OCI-LY7 (cell line): ENCODE measurements around the gene RREB1.

Experiments used
- CTCF ChIP-seq: fragments of 200-600 bp; sonication (generic); conservative IDR thresholded peaks from 2 replicates; pipeline ENCODE4 v1.5.1; 2014; ENCODE audit warnings: mild to moderate bottlenecking, antibody characterized with exemption, low read length, moderate library complexity, mixed read lengths
- EZH2phosphoT487 ChIP-seq: fragments of 200-600 bp; sonication (generic); IDR thresholded peaks from 2 replicates; pipeline ENCODE4 v1.6.1; 2018; ENCODE audit warnings: low read depth, borderline replicate concordance, mild to moderate bottlenecking, mixed run types, antibody characterized with exemption, low read length, moderate library complexity, mixed read lengths

- TF ChIP-seq CTCF (no peak), EZH2phosphoT487 (no peak)
These were observed 185.0 kb downstream of the RREB1 start for GRCh38 chr6:7292596-7293255.
